KBM-7 (cell line): ENCODE data around the gene ADCY1.
A peak's percentile ranks its signal among the peaks of the same experiment; 100 is the strongest.
"Not testable (repeated sequence)": the region's sequence is repeated elsewhere in the genome, so short reads cannot be mapped to it uniquely, and the experiment has no call there.

Experiments used
- DNase-seq: peaks from one replicate; pipeline ENCODE4 v3.0.0-alpha.2; 2015
- in situ Hi-C: fragments of 300-500 bp; cut with MboI; formaldehyde crosslinking; loops from 2 replicates; pipeline ENCODE4 v1.14.3; 2020; ENCODE audit warnings: low sequenced_read_pairs, low pct_unique_long_range_greater_than_20kb, mixed read lengths

Gene ADCY1

GRCh38 chr7:45573661-45574415 lies at the start of gene ADCY1:
Gene ADCY1, plus strand, starts transcription at chr7:45574368. Its CDS starts 176 bp downstream, at chr7:45574544.
- no peak for DNase-seq
- in situ Hi-C loops, result no loop called here

GRCh38 chr7:45524445-45524844 lies 49.7 kb upstream of the ADCY1 start:
- no peak for DNase-seq
- in situ Hi-C loops, result no loop called here

GRCh38 chr7:45525057-45525456 lies 49.1 kb upstream of the ADCY1 start:
- DNase-seq, result no peak
- in situ Hi-C loops, result no loop called here

- in situ Hi-C loops, result no loop called here
- DNase-seq, result no peak
Observed at GRCh38 chr7:45543473-45543872, 30.7 kb upstream of the ADCY1 start.

- DNase-seq, in situ Hi-C loops: not testable (repeated sequence)
Observed at GRCh38 chr7:45545105-45545710, 29.0 kb upstream of the ADCY1 start.

GRCh38 chr7:45548917-45549316 lies 25.3 kb upstream of the ADCY1 start:
- in situ Hi-C loops, DNase-seq: not testable (repeated sequence)

- DNase-seq, result no peak
- in situ Hi-C loops, result no loop called here
Observed at GRCh38 chr7:45563401-45563800, 10.8 kb upstream of the ADCY1 start.

GRCh38 chr7:45563941-45564461 lies 10.2 kb upstream of the ADCY1 start:
- no peak for DNase-seq
- in situ Hi-C loops, result no loop called here

GRCh38 chr7:45564485-45564884 lies 9.7 kb upstream of the ADCY1 start:
- in situ Hi-C loops, result no loop called here
- no peak for DNase-seq

GRCh38 chr7:45564886-45565455 lies 9.2 kb upstream of the ADCY1 start:
- in situ Hi-C loops, result no loop called here
- DNase-seq, result no peak

GRCh38 chr7:45566386-45566785 lies 7.8 kb upstream of the ADCY1 start:
- DNase-seq, result no peak
- in situ Hi-C loops, result no loop called here

GRCh38 chr7:45566961-45567360 lies 7.2 kb upstream of the ADCY1 start:
- in situ Hi-C loops, result no loop called here
- DNase-seq, result no peak

- no peak for DNase-seq
- in situ Hi-C loops, result no loop called here
Observed at GRCh38 chr7:45567713-45568112, 6.5 kb upstream of the ADCY1 start.

GRCh38 chr7:45568536-45569289 lies 5.5 kb upstream of the ADCY1 start:
- DNase-seq, result no peak
- in situ Hi-C loops, result no loop called here

GRCh38 chr7:45569290-45569685 lies 4.9 kb upstream of the ADCY1 start:
- no peak for DNase-seq
- in situ Hi-C loops, result no loop called here

- in situ Hi-C loops, result no loop called here
- DNase-seq, result no peak
Observed at GRCh38 chr7:45570797-45571196, 3.4 kb upstream of the ADCY1 start.

- in situ Hi-C loops, result no loop called here
Observed at GRCh38 chr7:45573204-45573603, 964 bp upstream of the ADCY1 start.

GRCh38 chr7:45574416-45574668 lies 174 bp downstream of the ADCY1 start:
- in situ Hi-C loops, result no loop called here
- no peak for DNase-seq

More at GRCh38 chr7:45573204-45573603, 964 bp upstream of the ADCY1 start:
- no peak for DNase-seq

- DNase-seq, result peak; percentile 46
- in situ Hi-C loops, result no loop called here
Observed at GRCh38 chr7:45574669-45575500, 717 bp downstream of the ADCY1 start.
